Keratinocyte (primary cell): ENCODE results near the gene TIMMDC1. TPM values are rescaled to one million over a fixed set of nuclear protein-coding genes. Genes with fewer than 3 reads are reported as not detected.

ENCODE experiments used
- DNase-seq: peaks from one replicate; pipeline ENCODE4 v3.0.0-alpha.2; 2011; ENCODE audit warnings: low read depth, missing footprints, low spot score
- FAIRE-seq: peaks from 2 replicates; lab custom pipeline; 2011; peaks lifted over from hg19 to GRCh38; lab: Jason Lieb, UNC
- H2AFZ ChIP-seq: 2 replicates; pipeline ENCODE4 v1.6.0; 2012; ENCODE audit warnings: low read length, control low read depth, inconsistent platforms; ENCODE audit not compliant: control insufficient read depth
- H3K27ac ChIP-seq: 2 replicates; pipeline ENCODE4 v1.5.1; 2011; ENCODE audit warnings: low read length; ENCODE audit not compliant: control insufficient read depth, insufficient read depth
- H3K27me3 ChIP-seq: 3 replicates; pipeline ENCODE4 v1.6.0; 2011; ENCODE audit warnings: low read length; ENCODE audit not compliant: control insufficient read depth, insufficient read depth; ENCODE audit errors: extremely low read depth
- H3K36me3 ChIP-seq, 2 experiments: 2 replicates in 1 of 2; 3 replicates in 1 of 2; pipeline ENCODE4 v1.5.1; 2011; ENCODE audit warnings: low read length in 2 of 2, mild to moderate bottlenecking in 1 of 2; ENCODE audit not compliant: control insufficient read depth in 2 of 2, insufficient read depth in 2 of 2; ENCODE audit errors: extremely low read depth in 1 of 2
- H3K4me1 ChIP-seq: 3 replicates; pipeline ENCODE4 v1.5.1; 2011; ENCODE audit warnings: low read length; ENCODE audit not compliant: control insufficient read depth, insufficient read depth; ENCODE audit errors: extremely low read depth
- H3K4me2 ChIP-seq: 3 replicates; pipeline ENCODE4 v1.6.0; 2011; ENCODE audit warnings: low read depth, low read length; ENCODE audit not compliant: control insufficient read depth, insufficient read depth; ENCODE audit errors: extremely low read depth
- H3K4me3 ChIP-seq, 3 experiments: fragments of 200-600 bp in 1 of 3; sonication (generic) in 1 of 3; 2 replicates in 2 of 3; 3 replicates in 1 of 3; pipeline ENCODE4 v1.5.1; 2011 to 2016; ENCODE audit warnings: low read length in 3 of 3, mild to moderate bottlenecking in 3 of 3, control low read depth in 2 of 3, inconsistent platforms in 1 of 3, low read depth in 1 of 3, mixed read lengths in 1 of 3, mixed run types in 1 of 3, moderate library complexity in 1 of 3; ENCODE audit not compliant: control insufficient read depth in 2 of 3, insufficient read depth in 2 of 3; ENCODE audit errors: extremely low read depth in 1 of 3
- H3K79me2 ChIP-seq: 2 replicates; pipeline ENCODE4 v1.6.0; 2012; ENCODE audit warnings: low read length; ENCODE audit not compliant: control insufficient read depth, insufficient read depth
- H3K9ac ChIP-seq: 3 replicates; pipeline ENCODE4 v1.6.0; 2011; ENCODE audit warnings: low read length; ENCODE audit not compliant: control insufficient read depth, insufficient read depth; ENCODE audit errors: extremely low read depth
- H3K9me1 ChIP-seq: 3 replicates; pipeline ENCODE4 v1.6.0; 2011; ENCODE audit warnings: low read length; ENCODE audit not compliant: control insufficient read depth, insufficient read depth; ENCODE audit errors: extremely low read depth
- H3K9me3 ChIP-seq: 2 replicates; pipeline ENCODE4 v1.5.1; 2012; ENCODE audit warnings: low read depth, low read length; ENCODE audit not compliant: control insufficient read depth
- H4K20me1 ChIP-seq: 3 replicates; pipeline ENCODE4 v1.6.0; 2011; ENCODE audit warnings: low read length; ENCODE audit not compliant: control insufficient read depth, insufficient read depth; ENCODE audit errors: extremely low read depth
- CTCF ChIP-seq, 3 experiments: IDR thresholded peaks in 1 of 3; conservative IDR thresholded peaks in 1 of 3; optimal IDR thresholded peaks in 1 of 3; 2 replicates in 2 of 3; 3 replicates in 1 of 3; pipeline versions ENCODE3 to v1.5.1; 2011; ENCODE audit warnings: low read length in 3 of 3, mild to moderate bottlenecking in 3 of 3, moderate library complexity in 2 of 3, control low read depth in 1 of 3, inconsistent platforms in 1 of 3; ENCODE audit not compliant: insufficient read depth in 2 of 3; ENCODE audit errors: extremely low read depth in 1 of 3
- EZH2 ChIP-seq: IDR thresholded peaks from one replicate; pipeline ENCODE4 v1.6.1; 2012; ENCODE audit warnings: inconsistent platforms, mild to moderate bottlenecking, low read length, moderate library complexity
- dilution Hi-C: fragments of 300-500 bp; cut with MboI; formaldehyde crosslinking; loops from one replicate; pipeline ENCODE4 v1.7.0; 2020; ENCODE audit warnings: low sequenced_read_pairs; ENCODE audit not compliant: extremely low pct_ligation_motif_present
- polyA plus RNA-seq, 5 experiments: library from polyadenylated mRNA; depleted of rRNA in 3 of 5; stranded (reverse) in 3 of 5; stranded (forward) in 1 of 5; unstranded in 1 of 5; fragments of >200 nt; gene quantifications; 1 replicate in 1 of 5; 2 replicates in 3 of 5; 3 replicates in 1 of 5; pipeline versions ENCODE4 v1.2.1 to v1.2.3, GENCODE V29; 2011 to 2012; ENCODE audit warnings: missing spikeins in 2 of 5, low read depth in 1 of 5, low replicate concordance in 1 of 5

TIMMDC1 gene
- polyA plus RNA-seq, 1 donor (not counting 4 experiments of a cell fraction or from before 2014, with no cell fraction given) = 140 TPM

DNA sequence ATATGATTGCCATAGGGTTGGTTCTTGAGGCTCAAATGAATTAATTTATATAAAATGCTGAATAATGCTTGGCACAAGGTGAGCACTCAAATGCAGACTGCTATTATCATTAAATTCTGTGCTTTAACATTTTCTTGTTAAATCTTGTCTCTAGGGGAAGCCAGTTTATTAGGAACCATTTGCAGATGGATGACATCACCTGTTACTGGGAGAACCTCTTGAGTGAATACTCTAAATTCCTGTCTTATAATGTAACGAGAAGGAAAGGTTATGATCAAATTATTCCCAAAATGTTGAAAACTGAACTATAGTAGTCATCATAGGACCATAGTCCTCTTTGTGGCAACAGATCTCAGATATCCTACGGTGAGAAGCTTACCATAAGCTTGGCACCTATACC lies 6.2 kb upstream of the TIMMDC1 start:
- Histone ChIP-seq H3K36me3 (peaks cover 7 to 8% of the 10 kb centered on the region in 2 experiments), H3K27me3 (no peaks in the 10 kb centered on the region), H3K27ac (no peak overlapping the region), H3K4me1 (peaks cover under 1% of the 10 kb centered on the region), H3K79me2 (no peaks in the 10 kb centered on the region), H3K9me1 (no peaks in the 10 kb centered on the region), H3K4me2 (no peak overlapping the region), H3K9ac (no peak overlapping the region), H3K9me3 (no peaks in the 10 kb centered on the region), H2AFZ (no peak overlapping the region), H3K4me3 (no peak overlapping the region), H4K20me1 (no peaks in the 10 kb centered on the region)
- TF ChIP-seq EZH2 (no peak), CTCF (optimal IDR thresholded peaks at IDR 0.05 in 1 of 3, IDR thresholded peaks at IDR 0.05 in 1 of 3, conservative IDR thresholded peaks at IDR 0.05 in 1 of 3; ENCODE audit: extremely low read depth in 1 of 3, insufficient read depth in 2 of 3, low read length in 3 of 3) (no peak)
- dilution Hi-C loops = no loop called here
- FAIRE-seq (peak; percentile 13), DNase-seq (no peak)

- Histone ChIP-seq H3K9me3 (no peaks in the 10 kb centered on the region), H2AFZ (no peak overlapping the region), H3K79me2 (no peaks in the 10 kb centered on the region), H3K4me3 (no peak overlapping the region), H3K36me3 (peaks cover 4 to 6% of the 10 kb centered on the region in 2 experiments), H3K4me2 (no peak overlapping the region), H4K20me1 (no peaks in the 10 kb centered on the region), H3K4me1 (peaks cover 3% of the 10 kb centered on the region), H3K27me3 (no peaks in the 10 kb centered on the region), H3K9me1 (no peaks in the 10 kb centered on the region), H3K9ac (no peak overlapping the region), H3K27ac (no peak overlapping the region)
- FAIRE-seq (no peak), DNase-seq (no peak)
- dilution Hi-C loops = no loop called here
- TF ChIP-seq EZH2 (no peak), CTCF (optimal IDR thresholded peaks at IDR 0.05 in 1 of 3, IDR thresholded peaks at IDR 0.05 in 1 of 3, conservative IDR thresholded peaks at IDR 0.05 in 1 of 3; ENCODE audit: extremely low read depth in 1 of 3, insufficient read depth in 2 of 3, low read length in 3 of 3) (no peak)
Measured at GRCh38 chr3:119492810-119493209, 5.5 kb upstream of the TIMMDC1 start.
